Raji (cell line): ENCODE data around the gene LMOD1.

ENCODE experiments used
- POLR2A ChIP-seq: IDR thresholded peaks from 2 replicates; pipeline ENCODE4 v1.6.1; 2011; ENCODE audit warnings: low read depth, low read length, control low read depth; ENCODE audit not compliant: insufficient read depth

Gene LMOD1

GRCh38 chr1:201946224-201946908, at the start of gene LMOD1:
Gene LMOD1, minus strand, starts transcription at chr1:201946548. Its CDS starts 208 bp downstream, at chr1:201946340.
- no peak for TF ChIP-seq POLR2A

- TF ChIP-seq POLR2A, result no peak
Measured at GRCh38 chr1:201990427-201990826, 44.1 kb upstream of the LMOD1 start.

DNA sequence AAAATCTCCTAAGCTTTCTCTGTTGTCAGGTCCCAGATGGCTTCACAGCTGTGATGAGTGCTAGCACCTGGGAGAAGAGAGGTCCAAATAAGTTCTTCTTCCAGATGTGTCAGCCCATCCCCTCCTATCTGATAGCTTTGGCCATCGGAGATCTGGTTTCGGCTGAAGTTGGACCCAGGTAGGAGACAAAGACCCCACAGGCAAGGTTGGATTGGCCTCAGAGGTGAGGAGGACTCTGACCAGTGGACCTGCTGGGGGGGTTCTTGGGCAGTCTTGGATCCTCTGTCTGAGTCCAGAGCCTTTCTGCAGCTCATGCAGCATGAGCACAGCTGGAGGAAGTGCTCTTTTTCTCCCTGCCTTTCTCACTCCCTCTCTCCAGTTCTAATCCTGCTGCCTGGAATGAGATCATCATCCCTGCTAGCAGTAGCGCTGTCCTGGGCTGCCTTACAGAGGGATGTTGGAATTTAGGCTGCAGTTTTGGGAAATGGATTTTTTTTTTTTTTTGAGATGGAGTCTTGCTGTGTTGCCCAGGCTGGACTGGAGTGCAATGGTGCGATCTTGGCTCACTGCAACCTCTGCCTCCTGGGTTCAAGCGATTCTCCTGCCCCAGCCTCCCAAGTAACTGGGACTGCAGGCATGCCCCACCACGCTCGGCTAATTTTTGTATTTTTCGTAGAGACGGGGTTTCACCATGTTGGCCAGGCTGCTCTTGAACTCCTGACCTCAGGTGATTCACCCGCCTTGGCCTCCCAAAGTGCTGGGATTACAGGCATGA, 43.2 kb upstream of the LMOD1 start:
- no peak for TF ChIP-seq POLR2A

DNA sequence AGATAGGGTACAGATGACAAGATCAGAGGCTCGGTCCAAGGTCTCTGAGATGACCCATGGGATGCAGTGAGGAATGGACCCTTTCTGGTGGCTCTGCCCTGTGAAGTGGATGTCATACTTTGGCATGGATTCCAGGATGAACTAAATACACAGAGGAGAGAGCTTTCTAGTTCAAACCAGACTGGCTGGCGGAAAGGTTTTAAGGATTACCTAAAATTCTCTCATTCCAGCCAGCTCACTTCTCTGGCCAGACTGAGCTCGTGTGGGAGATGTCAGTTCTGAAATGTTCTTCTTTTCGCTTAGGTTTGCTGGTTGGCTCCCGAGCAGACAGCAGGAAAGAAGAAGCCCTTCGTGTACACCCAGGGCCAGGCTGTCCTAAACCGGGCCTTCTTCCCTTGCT, 42.3 kb upstream of the LMOD1 start:
- no peak for TF ChIP-seq POLR2A

- no peak for TF ChIP-seq POLR2A
Measured at GRCh38 chr1:201985355-201985754, 39.0 kb upstream of the LMOD1 start.

DNA sequence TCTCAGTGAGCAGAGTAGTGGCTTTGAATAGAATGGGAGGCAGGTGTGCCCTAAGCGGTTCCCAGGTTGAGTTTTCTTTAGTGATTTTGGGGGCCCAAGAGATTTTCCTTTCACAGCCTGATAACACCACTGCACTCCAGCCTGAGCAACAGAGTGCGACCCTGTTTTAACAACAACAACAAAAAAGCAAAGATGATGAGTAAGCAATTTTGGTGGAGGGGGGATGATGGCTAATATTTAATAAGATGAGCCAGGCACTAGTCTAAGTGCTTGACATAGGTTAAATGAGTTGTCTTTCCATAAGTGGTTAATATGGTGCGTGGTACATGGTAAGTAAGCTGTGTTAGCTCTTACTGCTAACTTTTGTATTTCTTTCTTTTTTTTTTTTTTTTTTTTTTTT, 38.1 kb upstream of the LMOD1 start:
- TF ChIP-seq POLR2A, result no peak

DNA sequence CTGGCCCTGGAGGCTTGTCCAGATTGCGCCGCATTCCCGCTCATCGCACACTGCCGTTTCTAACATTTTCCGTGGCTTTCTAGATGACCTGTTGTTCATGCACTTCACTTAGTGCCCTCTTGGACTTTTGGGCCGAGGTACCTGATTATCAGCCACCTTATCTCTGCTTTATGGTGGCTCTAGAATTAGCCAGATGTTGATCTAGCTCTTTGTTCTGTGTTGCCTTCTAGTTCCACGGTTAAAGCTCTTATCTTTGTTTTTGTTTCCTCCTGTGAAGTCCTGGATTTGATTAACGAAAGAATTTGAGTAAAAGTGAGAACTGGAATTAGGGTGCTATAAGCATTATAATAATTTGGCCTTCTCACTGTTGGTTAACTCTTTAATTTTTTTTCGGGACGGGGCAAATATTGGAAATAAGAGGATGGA, 37.0 kb upstream of the LMOD1 start:
- TF ChIP-seq POLR2A, result no peak

DNA sequence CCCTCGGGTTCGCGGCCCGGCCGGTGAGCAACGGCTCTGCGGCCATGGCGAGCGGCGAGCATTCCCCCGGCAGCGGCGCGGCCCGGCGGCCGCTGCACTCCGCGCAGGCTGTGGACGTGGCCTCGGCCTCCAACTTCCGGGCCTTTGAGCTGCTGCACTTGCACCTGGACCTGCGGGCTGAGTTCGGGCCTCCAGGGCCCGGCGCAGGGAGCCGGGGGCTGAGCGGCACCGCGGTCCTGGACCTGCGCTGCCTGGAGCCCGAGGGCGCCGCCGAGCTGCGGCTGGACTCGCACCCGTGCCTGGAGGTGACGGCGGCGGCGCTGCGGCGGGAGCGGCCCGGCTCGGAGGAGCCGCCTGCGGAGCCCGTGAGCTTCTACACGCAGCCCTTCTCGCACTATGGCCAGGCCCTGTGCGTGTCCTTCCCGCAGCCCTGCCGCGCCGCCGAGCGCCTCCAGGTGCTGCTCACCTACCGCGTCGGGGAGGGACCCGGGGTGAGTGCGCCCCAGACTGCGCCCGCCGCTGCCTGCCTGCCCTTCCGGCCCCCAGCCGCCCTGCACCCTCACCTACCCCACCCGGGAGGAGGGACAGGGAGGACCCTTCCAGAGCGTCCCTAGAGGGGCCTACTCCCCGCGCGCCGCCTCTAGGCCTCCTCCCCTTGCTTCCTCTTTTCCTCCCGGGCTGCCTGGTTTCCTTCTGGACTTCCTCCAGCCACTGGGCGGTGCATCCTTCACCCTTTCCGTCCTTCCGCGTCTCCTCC, 36.5 kb upstream of the LMOD1 start, which contains the start of gene RNPEP:
Gene RNPEP, plus strand, starts transcription at position 26 of the 757 bp plus-strand sequence. Its CDS starts 19 bp downstream, at position 45.
- TF ChIP-seq POLR2A, result peak; percentile 77

GRCh38 chr1:201982082-201982622, 35.8 kb upstream of the LMOD1 start:
- no peak for TF ChIP-seq POLR2A

GRCh38 chr1:201970334-201971159, 24.2 kb upstream of the LMOD1 start:
- TF ChIP-seq POLR2A, result no peak

- no peak for TF ChIP-seq POLR2A
Measured at GRCh38 chr1:201968202-201968925, 22.0 kb upstream of the LMOD1 start.

- no peak for TF ChIP-seq POLR2A
Measured at GRCh38 chr1:201966171-201966570, 19.8 kb upstream of the LMOD1 start.

DNA sequence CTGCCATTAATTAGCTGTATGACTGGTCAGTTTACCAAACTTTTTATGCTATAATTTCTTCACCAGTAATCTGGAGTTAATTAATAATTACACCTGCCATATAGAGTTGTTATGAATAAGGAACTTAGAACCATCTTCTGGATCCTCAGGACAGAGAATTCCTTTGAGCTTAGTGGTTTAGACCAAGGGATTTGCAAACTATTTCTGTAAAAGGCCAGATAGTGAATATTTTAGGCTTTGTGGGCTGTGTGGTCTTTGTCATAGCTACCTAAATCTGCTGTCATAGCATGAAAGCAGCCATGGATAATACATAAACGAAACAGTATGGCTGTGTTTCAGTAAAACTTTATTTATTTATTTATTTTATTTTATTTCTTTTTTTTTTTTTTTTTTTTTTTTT, 17.9 kb upstream of the LMOD1 start:
- no peak for TF ChIP-seq POLR2A

GRCh38 chr1:201958348-201958747, 12.0 kb upstream of the LMOD1 start:
- TF ChIP-seq POLR2A, result no peak
